Colonic mucosa (tissue), 4 donors: ENCODE results near the gene FANCL. TPM values are rescaled to one million over a fixed set of nuclear protein-coding genes. Genes with fewer than 3 reads are reported as not detected.
"Not testable (repeated sequence)": the region's sequence is repeated elsewhere in the genome, so short reads cannot be mapped to it uniquely, and the experiment has no call there.

ENCODE experiments used
- DNase-seq: peaks from one replicate; pipeline ENCODE4 v3.0.0-alpha.2; 2020
- H3K27ac ChIP-seq: fragments of 200-600 bp; one replicate; pipeline ENCODE4 v1.8.0; 2021
- H3K27me3 ChIP-seq: fragments of 200-600 bp; one replicate; pipeline ENCODE4 v1.8.0; 2021
- H3K36me3 ChIP-seq: fragments of 200-600 bp; one replicate; pipeline ENCODE4 v1.8.0; 2021
- H3K4me1 ChIP-seq: fragments of 200-600 bp; one replicate; pipeline ENCODE4 v1.8.0; 2021; ENCODE audit warnings: mild to moderate bottlenecking
- H3K4me3 ChIP-seq: fragments of 200-600 bp; one replicate; pipeline ENCODE4 v1.8.0; 2021
- H3K9ac ChIP-seq, 2 donors: one replicate each; pipeline ENCODE4 v1.7.0; 2013; ENCODE audit warnings: control low read depth in 2 of 2, low read depth in 2 of 2, low read length in 2 of 2
- H3K9me3 ChIP-seq: fragments of 200-600 bp; one replicate; pipeline ENCODE4 v1.8.0; 2021
- intact Hi-C: fragments of 100-400 bp; cut with DNase I; formaldehyde crosslinking; loops from one replicate; pipeline ENCODE4 v1.14.1; 2022
- total RNA-seq, 2 donors: library from RNA; stranded (reverse); fragmentation: NEBNext Ultra II Directional in 1 of 2; extraction: Animal tissue kit (Norgen Biotek cat#: 25700) in 1 of 2; gene quantifications; one replicate each; pipeline ENCODE4 v1.2.1, GENCODE V29; 2021
- TF ChIP-seq, protein P1 (sequence below): fragments of 200-600 bp; IDR thresholded peaks from one replicate; pipeline ENCODE4 v1.8.0; 2022; ENCODE audit warnings: antibody characterized with exemption, mild to moderate bottlenecking
- donor health status: healthy.
- donor health status: DM: no; HTN: no; CAD: no.
- donor health status: DM: no; HTN: no; CAD: no.

FANCL gene
- total RNA-seq, 2 donors from 2014 or later = 15.0 to 21.6 TPM

DNA sequence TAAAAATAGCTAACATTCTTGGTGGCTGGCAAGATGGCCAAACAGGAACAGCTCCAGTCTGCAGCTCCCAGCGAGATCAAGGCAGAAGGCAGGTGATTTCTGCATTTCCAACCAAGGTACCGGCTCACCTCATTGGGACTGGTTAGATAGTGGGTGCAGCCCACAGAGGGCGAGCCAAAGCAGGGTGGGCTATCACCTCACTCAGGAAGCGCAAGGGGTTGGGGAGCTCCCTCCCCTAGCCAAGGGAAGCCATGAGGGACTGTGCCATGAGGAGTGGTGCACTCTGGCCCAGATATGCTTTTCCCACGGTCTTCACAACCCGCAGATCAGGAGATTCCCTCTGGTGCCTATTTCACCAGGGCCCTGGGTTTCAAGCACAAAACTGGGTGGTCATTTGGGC is 73.0 kb downstream of the FANCL start:
- H3K27me3 ChIP-seq, H3K27ac ChIP-seq, H3K9me3 ChIP-seq, intact Hi-C loops, H3K4me1 ChIP-seq, DNase-seq, H3K36me3 ChIP-seq, H3K4me3 ChIP-seq, H3K9ac ChIP-seq: not testable (repeated sequence)

DNA sequence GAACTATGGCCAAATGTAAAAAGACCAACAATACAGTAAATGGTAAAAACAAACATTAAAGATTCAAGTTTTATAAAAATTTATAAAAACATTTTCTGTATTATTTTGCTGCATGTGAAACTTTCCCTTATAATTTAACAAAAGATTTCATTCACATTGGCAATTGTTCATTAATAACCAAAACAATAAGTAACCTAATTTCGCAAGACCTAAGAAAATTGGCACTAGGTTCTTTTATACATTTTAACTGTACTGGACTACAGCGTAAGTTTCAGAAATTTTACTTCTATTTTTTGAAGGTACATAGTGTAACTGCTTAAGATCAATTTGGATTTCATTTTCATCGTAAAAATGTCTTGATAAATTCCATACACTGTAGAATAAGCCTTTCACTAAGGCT is 77.2 kb downstream of the FANCL start:
- H3K4me1 ChIP-seq = no peaks in the 10 kb centered on the region
- H3K9ac ChIP-seq = no peak overlapping the region
- H3K4me3 ChIP-seq = no peak overlapping the region
- H3K27ac ChIP-seq = no peak overlapping the region
- TF ChIP-seq, protein P1, sequence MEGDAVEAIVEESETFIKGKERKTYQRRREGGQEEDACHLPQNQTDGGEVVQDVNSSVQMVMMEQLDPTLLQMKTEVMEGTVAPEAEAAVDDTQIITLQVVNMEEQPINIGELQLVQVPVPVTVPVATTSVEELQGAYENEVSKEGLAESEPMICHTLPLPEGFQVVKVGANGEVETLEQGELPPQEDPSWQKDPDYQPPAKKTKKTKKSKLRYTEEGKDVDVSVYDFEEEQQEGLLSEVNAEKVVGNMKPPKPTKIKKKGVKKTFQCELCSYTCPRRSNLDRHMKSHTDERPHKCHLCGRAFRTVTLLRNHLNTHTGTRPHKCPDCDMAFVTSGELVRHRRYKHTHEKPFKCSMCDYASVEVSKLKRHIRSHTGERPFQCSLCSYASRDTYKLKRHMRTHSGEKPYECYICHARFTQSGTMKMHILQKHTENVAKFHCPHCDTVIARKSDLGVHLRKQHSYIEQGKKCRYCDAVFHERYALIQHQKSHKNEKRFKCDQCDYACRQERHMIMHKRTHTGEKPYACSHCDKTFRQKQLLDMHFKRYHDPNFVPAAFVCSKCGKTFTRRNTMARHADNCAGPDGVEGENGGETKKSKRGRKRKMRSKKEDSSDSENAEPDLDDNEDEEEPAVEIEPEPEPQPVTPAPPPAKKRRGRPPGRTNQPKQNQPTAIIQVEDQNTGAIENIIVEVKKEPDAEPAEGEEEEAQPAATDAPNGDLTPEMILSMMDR = no peak
- DNase-seq = no peak
- intact Hi-C loops = no loop called here
- H3K27me3 ChIP-seq = no peaks in the 10 kb centered on the region
- no peaks in the 10 kb centered on the region for H3K9me3 ChIP-seq
- no peaks in the 10 kb centered on the region for H3K36me3 ChIP-seq

DNA sequence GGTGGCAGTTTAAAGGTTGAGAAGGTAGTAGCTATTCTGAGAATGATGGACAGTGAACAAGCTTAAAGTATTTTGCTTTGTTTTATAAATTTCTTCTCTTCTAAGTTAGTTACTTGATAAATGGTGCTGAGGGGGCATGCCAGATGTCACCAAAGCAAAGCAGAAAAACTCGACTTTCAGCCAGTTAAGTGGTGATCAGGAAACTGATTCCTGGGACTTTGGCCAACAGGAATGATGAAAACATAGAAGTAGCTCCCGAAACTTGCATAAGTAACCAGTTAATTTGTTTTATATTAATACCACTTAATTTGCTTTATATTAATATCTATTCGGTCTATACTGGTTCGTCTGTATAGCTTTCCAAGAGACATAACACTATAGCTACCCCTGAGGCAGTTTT is 82.6 kb downstream of the FANCL start:
- no peaks in the 10 kb centered on the region for H3K4me1 ChIP-seq
- H3K36me3 ChIP-seq = no peaks in the 10 kb centered on the region
- no peaks in the 10 kb centered on the region for H3K9me3 ChIP-seq
- H3K9ac ChIP-seq = no peak overlapping the region
- H3K27me3 ChIP-seq = no peaks in the 10 kb centered on the region
- TF ChIP-seq, protein P1 = no peak
- intact Hi-C loops = no loop called here
- no peak overlapping the region for H3K4me3 ChIP-seq
- no peak overlapping the region for H3K27ac ChIP-seq
- DNase-seq = no peak

DNA sequence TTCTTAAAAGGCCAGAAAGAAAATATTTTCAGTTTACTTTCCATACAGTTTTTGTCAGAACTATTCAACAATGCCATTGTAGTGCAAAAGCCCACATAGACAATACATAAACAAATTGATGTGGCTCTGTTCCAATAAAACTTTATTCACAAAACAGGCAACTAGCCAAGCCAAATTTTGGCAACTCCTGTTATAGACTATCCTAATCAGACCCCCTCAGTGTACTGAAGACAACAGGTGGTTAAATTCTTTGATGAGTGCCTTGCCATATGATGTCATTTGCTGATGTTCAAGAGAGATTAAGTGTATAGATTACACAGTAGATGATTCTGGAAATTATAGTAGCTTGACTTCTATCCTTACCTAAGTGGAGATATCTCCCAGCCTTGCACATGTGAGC is 83.4 kb downstream of the FANCL start:
- Histone ChIP-seq H3K4me1 (no peaks in the 10 kb centered on the region), H3K9me3 (no peaks in the 10 kb centered on the region), H3K4me3 (no peak overlapping the region), H3K27me3 (no peaks in the 10 kb centered on the region), H3K9ac (no peak overlapping the region), H3K27ac (no peak overlapping the region), H3K36me3 (no peaks in the 10 kb centered on the region)
- intact Hi-C loops = no loop called here
- no peak for DNase-seq
- TF ChIP-seq, protein P1 = no peak

DNA sequence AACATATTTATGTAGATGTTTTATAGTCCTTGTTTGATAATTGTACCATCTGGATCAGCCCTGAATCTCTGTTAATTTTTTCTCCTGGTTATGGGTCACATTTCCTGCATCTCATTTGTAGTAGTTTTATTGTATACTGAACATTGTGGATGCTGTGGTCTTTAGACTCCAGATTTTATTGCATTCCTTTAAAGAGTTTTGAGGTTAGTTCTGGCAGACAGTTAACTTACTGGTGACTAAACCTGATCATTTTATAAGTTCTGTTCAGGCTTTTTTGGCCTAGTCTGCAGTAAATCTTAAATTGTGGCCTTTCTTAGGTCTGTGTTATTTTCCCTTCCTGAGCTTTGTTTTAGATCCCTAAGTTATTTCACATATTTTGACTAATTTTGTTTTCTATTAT is 84.3 kb downstream of the FANCL start:
- Histone ChIP-seq H3K36me3 (no peaks in the 10 kb centered on the region), H3K4me3 (no peak overlapping the region), H3K27ac (no peak overlapping the region), H3K9ac (no peak overlapping the region), H3K9me3 (no peaks in the 10 kb centered on the region), H3K4me1 (no peaks in the 10 kb centered on the region), H3K27me3 (no peaks in the 10 kb centered on the region)
- DNase-seq = no peak
- intact Hi-C loops = no loop called here
- TF ChIP-seq, protein P1 = no peak

DNA sequence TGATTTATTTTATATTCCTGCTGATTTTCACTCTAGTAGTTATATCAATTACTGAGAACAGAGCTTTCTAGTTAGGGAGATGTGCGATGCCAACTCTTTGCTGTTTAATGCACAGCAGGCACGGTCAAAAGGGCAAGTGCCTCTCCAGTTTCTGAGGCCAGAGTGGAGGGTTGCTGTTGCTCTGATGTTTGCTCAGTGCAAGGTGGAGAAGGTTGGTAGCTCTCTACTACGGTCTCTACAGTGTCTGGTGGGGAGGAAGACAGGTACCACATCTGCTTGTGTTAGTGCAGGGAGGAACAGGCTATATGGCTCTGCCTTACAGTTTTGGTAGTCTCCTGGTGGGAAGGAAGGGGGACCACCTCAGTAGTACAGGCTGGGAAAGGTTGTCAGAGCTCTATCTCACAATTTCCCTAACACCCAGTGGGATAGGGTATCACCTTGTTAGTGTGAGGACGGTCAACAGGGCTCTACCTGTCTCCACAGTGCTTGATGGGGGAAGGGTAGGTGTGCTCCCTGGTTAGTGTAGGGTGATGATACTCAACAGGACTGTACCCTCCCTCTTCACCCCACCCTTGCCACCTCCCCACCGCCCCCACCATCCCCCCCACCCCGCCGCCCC is 85.9 kb downstream of the FANCL start:
- no peak overlapping the region for H3K27ac ChIP-seq
- TF ChIP-seq, protein P1 = no peak
- no peak overlapping the region for H3K4me3 ChIP-seq
- no peaks in the 10 kb centered on the region for H3K4me1 ChIP-seq
- no peaks in the 10 kb centered on the region for H3K9me3 ChIP-seq
- H3K36me3 ChIP-seq = no peaks in the 10 kb centered on the region
- intact Hi-C loops = no loop called here
- no peaks in the 10 kb centered on the region for H3K27me3 ChIP-seq
- H3K9ac ChIP-seq = no peak overlapping the region
- DNase-seq = no peak
